Measurements from ENCODE around the gene DPP10.

GRCh38 chr2:114683251-114683650 lies 240.8 kb downstream of the DPP10 start:
- TF ChIP-seq, protein P1, sequence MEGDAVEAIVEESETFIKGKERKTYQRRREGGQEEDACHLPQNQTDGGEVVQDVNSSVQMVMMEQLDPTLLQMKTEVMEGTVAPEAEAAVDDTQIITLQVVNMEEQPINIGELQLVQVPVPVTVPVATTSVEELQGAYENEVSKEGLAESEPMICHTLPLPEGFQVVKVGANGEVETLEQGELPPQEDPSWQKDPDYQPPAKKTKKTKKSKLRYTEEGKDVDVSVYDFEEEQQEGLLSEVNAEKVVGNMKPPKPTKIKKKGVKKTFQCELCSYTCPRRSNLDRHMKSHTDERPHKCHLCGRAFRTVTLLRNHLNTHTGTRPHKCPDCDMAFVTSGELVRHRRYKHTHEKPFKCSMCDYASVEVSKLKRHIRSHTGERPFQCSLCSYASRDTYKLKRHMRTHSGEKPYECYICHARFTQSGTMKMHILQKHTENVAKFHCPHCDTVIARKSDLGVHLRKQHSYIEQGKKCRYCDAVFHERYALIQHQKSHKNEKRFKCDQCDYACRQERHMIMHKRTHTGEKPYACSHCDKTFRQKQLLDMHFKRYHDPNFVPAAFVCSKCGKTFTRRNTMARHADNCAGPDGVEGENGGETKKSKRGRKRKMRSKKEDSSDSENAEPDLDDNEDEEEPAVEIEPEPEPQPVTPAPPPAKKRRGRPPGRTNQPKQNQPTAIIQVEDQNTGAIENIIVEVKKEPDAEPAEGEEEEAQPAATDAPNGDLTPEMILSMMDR (IDR thresholded peaks at IDR 0.05; ENCODE audit: low read length) = no peak
- TF ChIP-seq EZH2 (IDR thresholded peaks at IDR 0.05; ENCODE audit: borderline replicate concordance, low read length) = no peak

Measured in OCI-LY1 (cell line).